Right atrium auricular region (tissue), 2 donors: Measurements from ENCODE around the gene CNTROB. TPM values are rescaled to one million over a fixed set of nuclear protein-coding genes. Genes with fewer than 3 reads are reported as not detected.

ENCODE experiments used
- DNase-seq: peaks from one replicate; pipeline ENCODE4 v3.0.0-alpha.2; 2019; ENCODE audit warnings: low spot score
- H3K27ac ChIP-seq, 2 donors: fragments of 200-600 bp; sonication (generic); 1 replicate in 1 of 2; 2 replicates in 1 of 2; pipeline ENCODE4 v1.5.1; 2016 to 2019
- H3K27me3 ChIP-seq, 2 donors: fragments of 200-600 bp; sonication (generic); one replicate each; pipeline versions ENCODE4 v1.5.1 to v1.6.0; 2017 to 2019
- H3K36me3 ChIP-seq: fragments of 200-600 bp; sonication (generic); one replicate; pipeline ENCODE4 v1.5.1; 2016
- H3K4me1 ChIP-seq, 2 donors: fragments of 200-600 bp; sonication (generic); one replicate each; pipeline versions ENCODE4 v1.5.1 to v1.6.0; 2017 to 2019
- H3K4me3 ChIP-seq, 2 donors: fragments of 200-600 bp; sonication (generic); 1 replicate in 1 of 2; 2 replicates in 1 of 2; pipeline ENCODE4 v1.5.1; 2017 to 2019; ENCODE audit warnings: mild to moderate bottlenecking in 1 of 2, moderate library complexity in 1 of 2
- H3K9me3 ChIP-seq, 2 donors: fragments of 200-600 bp; sonication (generic); one replicate each; pipeline ENCODE4 v1.5.1; 2019
- CTCF ChIP-seq, 2 donors: fragments of 200-600 bp; sonication (generic); IDR thresholded peaks; one replicate each; pipeline ENCODE4 v1.5.1; 2019; ENCODE audit warnings: antibody characterized with exemption in 2 of 2
- total RNA-seq, 2 donors: library from RNA; depleted of rRNA; stranded (reverse); fragments of >200 nt; gene quantifications; one replicate each; pipeline ENCODE4 v1.1.0, GENCODE V29; 2016

The CNTROB gene
- total RNA-seq, 2 donors from 2014 or later = 4.6 to 8.3 TPM

- Histone ChIP-seq H3K36me3 (no peaks in the 10 kb centered on the region), H3K27ac (no peak overlapping the region), H3K27me3 (no peaks in the 10 kb centered on the region), H3K9me3 (no peaks in the 10 kb centered on the region), H3K4me1 (peaks cover 0 to 20% of the 10 kb centered on the region in 2 donors), H3K4me3 (no peak overlapping the region)
- no peak for TF ChIP-seq CTCF (IDR thresholded peaks at IDR 0.05)
- DNase-seq = no peak
Measured at GRCh38 chr17:7992924-7993323, 60.9 kb downstream of the CNTROB start.

- H3K36me3 ChIP-seq = no peaks in the 10 kb centered on the region
- TF ChIP-seq CTCF (IDR thresholded peaks at IDR 0.05) = no peak
- peaks cover 0 to 20% of the 10 kb centered on the region in 2 donors for H3K4me1 ChIP-seq
- H3K9me3 ChIP-seq = no peaks in the 10 kb centered on the region
- DNase-seq = no peak
- no peak overlapping the region for H3K27ac ChIP-seq
- no peak overlapping the region for H3K4me3 ChIP-seq
- H3K27me3 ChIP-seq = no peaks in the 10 kb centered on the region
Measured at GRCh38 chr17:7993972-7994589, 62.1 kb downstream of the CNTROB start.

- H3K27me3 ChIP-seq = no peaks in the 10 kb centered on the region
- no peak overlapping the region for H3K4me3 ChIP-seq
- H3K4me1 ChIP-seq = peaks cover 0 to 10% of the 10 kb centered on the region in 2 donors
- no peak overlapping the region for H3K27ac ChIP-seq
- DNase-seq = no peak
- H3K36me3 ChIP-seq = no peaks in the 10 kb centered on the region
- no peaks in the 10 kb centered on the region for H3K9me3 ChIP-seq
- TF ChIP-seq CTCF (IDR thresholded peaks at IDR 0.05) = no peak
Measured at GRCh38 chr17:7995724-7996123, 63.7 kb downstream of the CNTROB start.

- Histone ChIP-seq H3K4me1 (peaks cover 0 to 10% of the 10 kb centered on the region in 2 donors), H3K9me3 (no peaks in the 10 kb centered on the region), H3K27ac (no peak overlapping the region), H3K4me3 (no peak overlapping the region), H3K36me3 (no peaks in the 10 kb centered on the region), H3K27me3 (peaks cover 0 to 3% of the 10 kb centered on the region in 2 donors)
- no peak for DNase-seq
- peak in 1 of 2 donors; percentile 61 for TF ChIP-seq CTCF (IDR thresholded peaks at IDR 0.05)
Measured at GRCh38 chr17:7997186-7997585, 65.2 kb downstream of the CNTROB start.

Other genes with a start within 250 kb of the CNTROB start
- 10 to 100 TPM; 12.9 to 20.1 TPM for gene TP53, start 244.7 kb upstream of the CNTROB start, total RNA-seq
- 1 to 10 TPM; 3.7 to 6.1 TPM for gene WRAP53, start 243.7 kb upstream of the CNTROB start, total RNA-seq
- 1 to 10 TPM; 2.1 to 5.9 TPM for gene EFNB3, start 227.0 kb upstream of the CNTROB start, total RNA-seq
- gene DNAH2, start 214.5 kb upstream of the CNTROB start, total RNA-seq = under 1 TPM in 1 of 2 donors, not detected in 1; 0.08 TPM
- 10 to 100 TPM; 11.0 to 11.1 TPM for gene KDM6B, start 98.0 kb upstream of the CNTROB start, total RNA-seq
- gene TMEM88, start 77.1 kb upstream of the CNTROB start, total RNA-seq = 10 to 100 TPM; 42.5 to 53.2 TPM
- 10 to 100 TPM; 77.1 to 85.0 TPM for gene NAA38, start 74.6 kb upstream of the CNTROB start, total RNA-seq
- gene CYB5D1, start 74.2 kb upstream of the CNTROB start, total RNA-seq = 1 to 10 TPM; 5.1 to 6.8 TPM
- gene CHD3, start 43.4 kb upstream of the CNTROB start, total RNA-seq = 10 to 100 TPM; 17.6 to 44.7 TPM
- 1 to 10 TPM; 1.6 to 5.8 TPM for gene RNF227, start 15.9 kb upstream of the CNTROB start, total RNA-seq
- gene KCNAB3, start 2.4 kb upstream of the CNTROB start, total RNA-seq = under 1 TPM in 1 of 2 donors, not detected in 1; 0.39 TPM
- gene TRAPPC1, start 260 bp upstream of the CNTROB start, total RNA-seq = 10 to 100 TPM; 52.4 to 68.2 TPM
- gene GUCY2D, start 70.4 kb downstream of the CNTROB start, total RNA-seq = not detected
- gene ALOX15B, start 106.9 kb downstream of the CNTROB start, total RNA-seq = 1 to 10 TPM; 1.2 to 1.8 TPM
- gene ALOX12B, start 155.5 kb downstream of the CNTROB start, total RNA-seq = under 1 TPM in 1 of 2 donors, not detected in 1; 0.43 TPM
- gene ALOXE3, start 186.3 kb downstream of the CNTROB start, total RNA-seq = under 1 TPM in 1 of 2 donors, not detected in 1; 0.20 TPM
- gene HES7, start 191.9 kb downstream of the CNTROB start, total RNA-seq = not detected
- gene PER1, start 220.2 kb downstream of the CNTROB start, total RNA-seq = 10 to 100 TPM; 59.4 to 75.0 TPM
- gene VAMP2, start 230.7 kb downstream of the CNTROB start, total RNA-seq = 10 to 100 TPM; 27.4 to 39.7 TPM
- 10 to 100 TPM in 1 of 2 donors, 1 to 10 TPM in 1; 7.3 to 11.0 TPM for gene TMEM107, start 244.2 kb downstream of the CNTROB start, total RNA-seq